IPS-NIHi11 (cell line): ENCODE measurements around the gene IFRD2.
"Not testable (repeated sequence)": the region's sequence is repeated elsewhere in the genome, so short reads cannot be mapped to it uniquely, and the experiment has no call there.

Source experiments
- DNase-seq: peaks from one replicate; pipeline ENCODE4 v3.0.0; 2012; ENCODE audit warnings: mixed read lengths, low spot score

The IFRD2 gene

GRCh38 chr3:50278880-50279224 lies 13.4 kb downstream of the IFRD2 start, which contains the start of gene LSMEM2:
Gene LSMEM2 (plus strand): TSS chr3:50279087. CDS start chr3:50279114, 27 bp downstream.
- DNase-seq = no peak

DNA sequence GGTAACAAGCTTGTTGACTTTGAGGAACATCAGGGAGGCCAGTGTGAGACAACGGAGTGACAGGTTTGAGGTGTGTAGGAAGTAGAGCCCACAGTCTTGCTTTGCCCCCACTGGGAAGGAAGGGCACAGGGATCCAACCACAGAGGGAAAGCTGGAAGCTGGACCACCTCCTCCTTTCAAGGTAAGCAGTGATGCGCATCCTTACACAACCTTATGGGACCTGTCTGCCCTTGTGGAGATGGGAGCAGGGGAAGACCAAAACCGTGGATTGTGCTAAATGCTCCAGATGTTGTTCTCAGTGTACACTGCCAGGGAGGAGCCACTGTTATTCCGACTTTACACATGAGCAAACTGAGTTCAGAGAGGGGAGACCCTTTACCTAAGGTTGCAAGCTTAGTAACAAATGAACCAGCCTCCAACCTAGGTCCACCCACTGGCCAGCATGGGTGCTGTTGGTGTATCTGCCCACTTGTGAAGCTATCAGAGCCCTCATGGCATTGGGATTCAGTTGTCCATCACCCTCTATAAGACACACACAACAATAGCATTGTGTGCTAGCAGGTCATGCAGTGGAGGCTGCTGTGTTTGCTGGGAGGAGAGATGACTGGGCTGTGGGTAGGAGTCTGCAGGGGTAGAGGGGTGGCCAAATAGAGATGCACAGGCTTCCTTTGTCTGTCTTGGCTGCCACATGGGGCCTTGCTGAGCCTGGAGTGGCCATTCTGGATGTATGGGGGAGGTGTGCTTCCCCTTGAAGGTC lies 13.9 kb downstream of the IFRD2 start:
- DNase-seq = no peak

- DNase-seq = no peak
These were observed 15.5 kb downstream of the IFRD2 start for GRCh38 chr3:50276762-50277101.

- DNase-seq = peak; percentile 54
These were observed 16.1 kb downstream of the IFRD2 start for GRCh38 chr3:50275996-50276761.

DNA sequence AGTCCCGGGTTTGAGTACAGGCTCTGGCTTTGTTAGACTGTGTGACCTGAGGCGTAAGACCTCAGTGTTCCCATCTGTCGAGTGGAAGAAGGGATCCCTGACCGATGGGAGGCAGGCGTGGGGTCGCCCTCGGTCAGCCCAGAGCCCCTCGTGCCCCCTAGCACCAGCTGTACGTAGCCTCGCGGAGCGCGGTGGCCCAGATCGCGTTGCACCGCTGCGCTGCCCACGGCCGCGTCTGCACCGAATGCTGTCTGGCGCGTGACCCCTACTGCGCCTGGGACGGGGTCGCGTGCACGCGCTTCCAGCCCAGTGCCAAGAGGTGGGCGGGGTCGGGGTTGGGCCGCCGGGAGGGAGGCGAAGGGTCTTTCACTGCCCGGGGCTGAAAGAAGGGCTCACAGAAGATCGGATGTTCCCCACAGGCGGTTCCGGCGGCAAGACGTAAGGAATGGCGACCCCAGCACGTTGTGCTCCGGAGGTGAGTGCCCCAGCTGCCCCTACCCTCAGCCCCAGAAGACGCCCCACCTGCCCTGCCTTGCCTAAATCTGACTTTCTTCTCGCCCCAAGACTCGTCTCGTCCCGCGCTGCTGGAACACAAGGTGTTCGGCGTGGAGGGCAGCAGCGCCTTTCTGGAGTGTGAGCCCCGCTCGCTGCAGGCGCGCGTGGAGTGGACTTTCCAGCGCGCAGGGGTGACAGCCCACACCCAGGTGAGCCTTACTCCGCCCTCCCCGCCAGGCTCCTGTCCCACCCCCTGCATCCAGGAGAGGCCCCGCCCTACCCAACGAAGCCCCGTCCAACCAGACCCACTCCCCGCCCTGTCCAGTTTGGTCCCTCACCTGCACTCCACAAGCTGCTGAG lies 16.9 kb downstream of the IFRD2 start:
- peak; percentile 80 for DNase-seq

DNA sequence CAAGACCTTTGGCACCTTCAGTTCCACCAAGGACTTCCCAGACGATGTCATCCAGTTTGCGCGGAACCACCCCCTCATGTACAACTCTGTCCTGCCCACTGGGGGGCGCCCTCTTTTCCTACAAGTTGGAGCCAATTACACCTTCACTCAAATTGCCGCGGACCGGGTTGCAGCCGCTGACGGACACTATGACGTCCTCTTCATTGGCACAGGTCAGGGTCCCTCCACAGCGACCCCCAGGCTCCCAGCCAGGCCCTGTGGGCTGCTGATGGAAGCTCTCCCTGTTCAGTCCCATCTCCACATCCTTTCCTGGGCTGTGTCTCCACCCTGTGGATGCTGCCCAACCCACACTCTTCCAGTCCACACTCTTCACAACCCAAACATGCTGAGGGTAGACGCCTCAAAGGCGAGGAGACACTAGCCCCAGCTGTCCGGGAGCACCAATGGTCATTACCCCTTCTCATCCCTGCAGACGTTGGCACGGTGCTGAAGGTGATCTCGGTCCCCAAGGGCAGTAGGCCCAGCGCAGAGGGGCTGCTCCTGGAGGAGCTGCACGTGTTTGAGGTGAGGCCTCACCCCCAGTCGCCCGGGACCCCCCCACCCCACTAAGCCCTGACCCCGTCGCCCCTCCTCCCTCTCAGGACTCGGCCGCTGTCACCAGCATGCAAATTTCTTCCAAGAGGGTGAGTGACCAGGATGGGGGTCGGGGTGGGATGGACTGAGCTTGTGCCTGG lies 17.7 kb downstream of the IFRD2 start:
- peak; percentile 77 for DNase-seq

DNA sequence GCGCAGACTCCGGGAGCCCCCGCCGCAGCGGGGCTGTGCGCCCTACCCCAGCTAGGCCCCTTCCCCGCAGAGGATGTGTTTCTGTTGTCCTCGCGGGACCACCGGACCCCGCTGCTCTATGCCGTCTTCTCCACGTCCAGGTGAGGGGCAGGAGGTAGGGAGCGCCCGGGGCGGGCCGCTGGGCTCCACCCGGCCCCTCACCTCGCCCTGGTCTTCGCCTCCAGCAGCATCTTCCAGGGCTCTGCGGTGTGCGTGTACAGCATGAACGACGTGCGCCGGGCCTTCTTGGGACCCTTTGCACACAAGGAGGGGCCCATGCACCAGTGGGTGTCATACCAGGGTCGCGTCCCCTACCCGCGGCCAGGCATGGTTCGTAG lies 18.6 kb downstream of the IFRD2 start:
- DNase-seq = no peak

DNA sequence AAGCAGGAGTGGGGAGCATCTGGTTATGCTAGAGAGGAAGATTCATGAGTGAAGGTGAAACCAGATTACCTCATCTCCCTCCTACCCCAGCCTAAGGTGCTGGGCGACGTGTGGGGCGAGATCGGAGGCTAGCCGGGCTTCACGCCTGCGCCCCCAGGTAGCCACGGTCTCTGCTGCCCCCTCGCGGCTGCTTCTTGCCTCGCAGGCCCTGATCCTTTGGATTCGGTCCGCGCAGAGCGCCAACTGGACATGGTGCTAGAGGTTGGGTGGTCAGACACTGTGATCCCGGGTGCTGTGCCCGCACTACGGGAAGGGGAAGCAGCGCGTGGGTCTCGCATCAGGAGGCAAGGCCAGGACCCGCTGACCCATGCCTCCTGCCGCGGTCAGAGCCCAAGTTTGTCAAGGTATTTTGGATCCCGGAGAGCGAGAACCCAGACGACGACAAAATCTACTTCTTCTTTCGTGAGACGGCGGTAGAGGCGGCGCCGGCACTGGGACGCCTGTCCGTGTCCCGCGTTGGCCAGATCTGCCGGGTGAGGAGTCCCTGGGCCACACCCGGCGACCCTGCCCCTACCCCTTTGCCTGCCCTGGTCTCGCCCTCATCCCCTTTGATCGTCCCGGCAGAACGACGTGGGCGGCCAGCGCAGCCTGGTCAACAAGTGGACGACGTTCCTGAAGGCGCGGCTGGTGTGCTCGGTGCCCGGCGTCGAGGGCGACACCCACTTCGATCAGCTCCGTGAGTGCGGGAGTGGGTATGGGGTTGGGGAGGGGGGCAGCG lies 19.1 kb downstream of the IFRD2 start:
- peak; percentile 91 for DNase-seq

- not testable (repeated sequence) for DNase-seq
These were observed 19.7 kb downstream of the IFRD2 start for GRCh38 chr3:50272538-50272910.

- DNase-seq = no peak
These were observed 20.8 kb downstream of the IFRD2 start for GRCh38 chr3:50271314-50271936.

DNA sequence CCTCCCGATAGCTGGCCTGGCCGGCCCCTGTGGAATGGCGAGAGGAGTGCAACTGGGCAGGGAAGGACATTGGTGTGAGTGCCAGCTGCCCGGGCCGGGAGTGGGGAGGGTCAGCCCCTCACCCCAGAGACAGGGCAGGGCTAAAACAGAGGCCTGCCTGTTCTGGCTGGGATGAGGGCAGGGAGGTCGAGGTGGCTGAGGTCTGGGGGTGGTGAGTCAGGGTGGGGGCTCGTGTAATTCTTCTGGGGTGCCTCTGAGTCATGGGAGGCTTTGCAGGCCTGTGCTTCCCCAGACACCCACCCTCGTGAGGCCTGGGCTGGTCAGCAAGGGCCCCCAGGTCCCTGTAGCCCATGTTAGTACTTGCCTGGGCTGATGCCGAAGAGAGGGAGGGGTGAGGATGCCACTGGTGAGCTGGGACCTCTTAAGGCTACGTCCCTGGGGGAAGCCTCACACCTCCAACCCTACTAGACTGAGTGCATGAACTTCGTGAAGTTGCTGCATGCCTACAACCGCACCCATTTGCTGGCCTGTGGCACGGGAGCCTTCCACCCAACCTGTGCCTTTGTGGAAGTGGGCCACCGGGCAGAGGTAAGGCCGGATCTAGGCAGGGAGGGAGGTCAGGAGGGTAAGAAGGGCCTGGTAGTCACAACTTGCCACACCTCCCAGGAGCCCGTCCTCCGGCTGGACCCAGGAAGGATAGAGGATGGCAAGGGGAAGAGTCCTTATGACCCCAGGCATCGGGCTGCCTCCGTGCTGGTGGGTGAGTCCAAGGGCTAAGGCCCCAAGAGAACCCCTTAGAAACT lies 21.6 kb downstream of the IFRD2 start:
- DNase-seq = no peak

GRCh38 chr3:50269977-50270413 lies 22.2 kb downstream of the IFRD2 start:
- DNase-seq = no peak

DNA sequence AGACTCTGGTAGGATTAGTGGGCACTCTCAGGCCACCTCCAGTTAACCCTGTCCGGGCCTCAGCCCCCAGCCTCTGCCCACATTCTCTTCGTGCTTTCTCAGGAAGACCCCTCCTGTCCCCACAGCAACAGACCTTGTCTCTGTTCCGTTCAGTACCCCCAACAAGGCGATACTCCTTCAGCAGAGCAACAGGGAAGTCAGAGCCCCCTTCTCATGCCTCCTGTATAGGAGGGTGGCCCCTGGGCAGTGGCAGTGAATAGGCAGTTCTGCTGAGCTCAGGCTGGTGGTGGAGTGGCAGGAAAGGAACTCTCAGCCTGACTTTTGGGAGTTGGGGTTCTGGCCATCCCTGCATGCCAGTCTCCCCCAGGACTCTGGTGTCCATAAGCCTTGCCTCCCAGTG lies 22.8 kb downstream of the IFRD2 start:
- DNase-seq = no peak

DNA sequence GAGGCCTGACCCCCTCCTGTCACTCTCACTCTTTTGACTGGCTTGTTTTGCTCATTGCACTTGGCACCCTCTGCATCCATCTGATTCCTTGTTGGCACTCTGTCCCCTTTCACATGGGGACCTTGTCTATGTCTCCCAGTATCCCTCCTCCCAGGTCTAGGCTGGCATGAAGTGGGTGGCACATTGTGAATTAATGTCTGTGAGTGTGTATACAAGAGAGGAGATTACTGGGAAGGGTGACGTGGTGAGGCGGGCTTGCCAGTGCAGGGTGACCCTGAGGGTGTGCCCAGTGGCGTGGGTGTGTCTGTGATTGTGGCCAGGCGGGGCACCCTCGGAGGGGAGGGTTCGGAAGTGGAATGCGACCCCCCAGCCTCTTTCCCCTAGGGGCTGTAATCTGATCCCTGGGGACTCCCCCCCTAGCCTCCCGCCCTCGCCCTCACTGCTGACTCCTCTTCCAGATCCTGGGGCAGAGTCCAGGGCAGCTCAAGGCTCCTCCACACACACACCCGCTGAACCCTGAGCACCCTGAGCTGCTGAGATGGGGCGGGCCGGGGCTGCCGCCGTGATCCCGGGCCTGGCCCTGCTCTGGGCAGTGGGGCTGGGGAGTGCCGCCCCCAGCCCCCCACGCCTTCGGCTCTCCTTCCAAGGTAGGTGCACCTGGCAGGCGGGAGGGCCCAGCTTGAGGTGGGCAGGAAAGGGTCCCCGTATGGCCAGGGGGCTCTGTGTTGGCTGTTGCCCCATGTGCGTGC lies 23.4 kb downstream of the IFRD2 start, which contains the start of gene SEMA3B:
Gene SEMA3B (plus strand): TSS at position 445 of the 749 bp plus-strand sequence. CDS start 94 bp downstream, at position 539.
- DNase-seq = peak; percentile 57

- DNase-seq = no peak
These were observed 24.0 kb downstream of the IFRD2 start for GRCh38 chr3:50268276-50268675.

- peak; percentile 58 for DNase-seq
These were observed 24.8 kb downstream of the IFRD2 start for GRCh38 chr3:50267280-50267913.

GRCh38 chr3:50266836-50267235 lies 25.4 kb downstream of the IFRD2 start:
- DNase-seq = no peak

DNA sequence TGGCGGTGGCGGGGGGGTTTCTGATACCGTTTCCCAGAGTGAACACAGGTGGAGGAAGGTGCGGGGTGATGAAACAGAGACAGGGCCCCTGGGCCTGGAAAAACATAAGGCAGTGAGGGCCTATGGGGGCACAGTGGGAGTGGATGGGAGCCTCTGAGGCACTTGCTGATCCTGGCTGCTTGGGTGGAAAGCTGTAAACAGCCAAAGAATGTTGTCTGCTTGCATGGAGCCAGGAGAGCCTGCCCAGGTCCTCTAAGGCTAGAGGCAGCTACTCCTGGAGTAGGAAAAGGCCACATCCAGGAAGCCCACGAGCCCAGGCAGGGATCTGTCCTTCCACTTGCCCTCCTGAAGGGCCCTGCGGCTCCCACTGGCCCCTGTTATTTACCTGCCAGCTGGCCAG lies 26.2 kb downstream of the IFRD2 start:
- DNase-seq = no peak
